Neuronal stem cell (in vitro differentiated cells): ENCODE data around the gene KLK4.

Source experiments
- DNase-seq: peaks from one replicate; pipeline ENCODE4 v3.0.0-alpha.2; 2013; ENCODE audit warnings: low spot score
- H2AFZ ChIP-seq: one replicate; pipeline ENCODE4 v1.6.1; 2013; ENCODE audit warnings: mild to moderate bottlenecking, low read length, inconsistent platforms
- H2AK5ac ChIP-seq: 2 replicates; pipeline ENCODE4 v1.6.1; 2013; ENCODE audit warnings: low read depth, mild to moderate bottlenecking, inconsistent platforms, low read length, moderate library complexity, mixed read lengths
- H2BK120ac ChIP-seq: 2 replicates; pipeline ENCODE4 v1.6.1; 2013; ENCODE audit warnings: low read depth, mild to moderate bottlenecking, inconsistent platforms, low read length, moderate library complexity, mixed read lengths
- H2BK12ac ChIP-seq: one replicate; pipeline ENCODE4 v1.6.1; 2013; ENCODE audit warnings: low read length, inconsistent platforms
- H2BK15ac ChIP-seq: 2 replicates; pipeline ENCODE4 v1.6.1; 2013; ENCODE audit warnings: mild to moderate bottlenecking, low read length, inconsistent platforms, mixed read lengths
- H2BK5ac ChIP-seq: one replicate; pipeline ENCODE4 v1.6.1; 2013; ENCODE audit warnings: inconsistent platforms, mild to moderate bottlenecking, low read length, moderate library complexity
- H3K14ac ChIP-seq: one replicate; pipeline ENCODE4 v1.6.1; 2013; ENCODE audit warnings: low read length, inconsistent platforms
- H3K18ac ChIP-seq: 2 replicates; pipeline ENCODE4 v1.6.1; 2013; ENCODE audit warnings: low read length, inconsistent platforms
- H3K23ac ChIP-seq: 2 replicates; pipeline ENCODE4 v1.6.1; 2013; ENCODE audit warnings: low read depth, mild to moderate bottlenecking, mixed read lengths, low read length, inconsistent platforms; ENCODE audit not compliant: poor library complexity
- H3K27ac ChIP-seq: replicated peaks from 3 replicates; pipeline ENCODE4 v1.5.1; 2013; ENCODE audit warnings: low read length, inconsistent platforms
- H3K27me3 ChIP-seq, 3 experiments: 2 replicates each; pipeline ENCODE4 v1.6.1; 2013; ENCODE audit warnings: low read length in 3 of 3, mild to moderate bottlenecking in 2 of 3, inconsistent platforms in 1 of 3, low read depth in 1 of 3, mixed read lengths in 1 of 3, moderate library complexity in 1 of 3; ENCODE audit not compliant: control insufficient read depth in 3 of 3, insufficient read depth in 3 of 3
- H3K36me3 ChIP-seq, 2 donors: replicated peaks in 1 of 2; 2 replicates each; pipeline ENCODE4 v1.6.1; 2013; ENCODE audit warnings: low read length in 2 of 2; ENCODE audit not compliant: control insufficient read depth in 2 of 2, insufficient read depth in 2 of 2
- H3K4ac ChIP-seq: 2 replicates; pipeline ENCODE4 v1.6.1; 2013; ENCODE audit warnings: inconsistent platforms, mild to moderate bottlenecking, low read length, moderate library complexity
- H3K4me1 ChIP-seq, 2 donors: 1 replicate in 1 of 2; 2 replicates in 1 of 2; pipeline ENCODE4 v1.6.1; 2013; ENCODE audit warnings: low read length in 2 of 2, low read depth in 1 of 2; ENCODE audit not compliant: control insufficient read depth in 2 of 2, insufficient read depth in 1 of 2
- H3K4me2 ChIP-seq: one replicate; pipeline ENCODE4 v1.6.1; 2013; ENCODE audit warnings: mild to moderate bottlenecking, low read length, inconsistent platforms; ENCODE audit not compliant: insufficient read depth, poor library complexity, severe bottlenecking
- H3K4me3 ChIP-seq, 2 donors: 2 replicates each; pipeline ENCODE4 v1.5.1; 2013; ENCODE audit warnings: low read length in 2 of 2, mild to moderate bottlenecking in 2 of 2, inconsistent platforms in 1 of 2, moderate library complexity in 1 of 2
- H3K79me1 ChIP-seq: one replicate; pipeline ENCODE4 v1.6.1; 2013; ENCODE audit warnings: low read depth, mild to moderate bottlenecking, inconsistent platforms, low read length, moderate library complexity
- H3K9ac ChIP-seq: one replicate; pipeline ENCODE4 v1.6.1; 2013; ENCODE audit warnings: mild to moderate bottlenecking, low read depth, low read length, inconsistent platforms; ENCODE audit not compliant: poor library complexity
- H3K9me3 ChIP-seq, 2 donors: replicated peaks in 1 of 2; 2 replicates each; pipeline versions ENCODE3 to v1.6.1; 2013; ENCODE audit warnings: low read length in 2 of 2, mild to moderate bottlenecking in 2 of 2, inconsistent platforms in 1 of 2, low read depth in 1 of 2, mixed read lengths in 1 of 2, moderate library complexity in 1 of 2; ENCODE audit not compliant: control insufficient read depth in 2 of 2, insufficient read depth in 1 of 2
- H4K8ac ChIP-seq: one replicate; pipeline ENCODE4 v1.6.1; 2013; ENCODE audit warnings: low read depth, mild to moderate bottlenecking, inconsistent platforms, low read length, moderate library complexity
- H4K91ac ChIP-seq: one replicate; pipeline ENCODE4 v1.6.1; 2013; ENCODE audit warnings: low read length, low read depth, mild to moderate bottlenecking, inconsistent platforms; ENCODE audit not compliant: poor library complexity
- WGBS, 2 donors: extraction: QIAGEN DNeasy Blood & Tissue Kit; methylation state at CpG; one replicate each; pipeline ENCODE4 v1.1.7; 2013; ENCODE audit warnings: missing lambda C conversion rate in 2 of 2, mixed read lengths in 1 of 2; ENCODE audit not compliant: insufficient read length in 2 of 2, insufficient replicate concordance in 1 of 2; ENCODE audit errors: extremely low coverage in 2 of 2; 5-methylcytosine and 5-hydroxymethylcytosine counted together

KLK4 gene

GRCh38 chr19:50882188-50882587 is 29.0 kb downstream of the KLK4 start:
- no CpG with 5 or more reads among the region's 3 CpGs for WGBS, 2 donors
- no peaks in the 10 kb centered on the region for H3K4me1 ChIP-seq
- no peak overlapping the region for H3K9ac ChIP-seq

GRCh38 chr19:50880241-50880640 is 31.0 kb downstream of the KLK4 start:
- Histone ChIP-seq H3K23ac (no peak overlapping the region), H3K9me3 (no peaks in the 10 kb centered on the region), H4K8ac (no peak overlapping the region), H3K18ac (no peak overlapping the region), H3K79me1 (no peaks in the 10 kb centered on the region), H4K91ac (no peak overlapping the region), H2BK5ac (no peak overlapping the region), H3K36me3 (no peaks in the 10 kb centered on the region), H2AFZ (no peak overlapping the region), H2BK12ac (no peak overlapping the region), H3K9ac (no peak overlapping the region), H2BK120ac (no peak overlapping the region), H3K4me3 (no peak overlapping the region), H3K4ac (no peak overlapping the region), H2BK15ac (no peak overlapping the region), H2AK5ac (no peak overlapping the region), H3K14ac (no peak overlapping the region), H3K27me3 (peaks cover 0 to 46% (median under 1%) of the 10 kb centered on the region in 3 experiments), H3K27ac (no peak overlapping the region), H3K4me1 (no peaks in the 10 kb centered on the region), H3K4me2 (no peak overlapping the region)
- DNase-seq: no peak
- WGBS, 2 donors: no CpG with 5 or more reads among the region's 5 CpGs

More at GRCh38 chr19:50882188-50882587, 29.0 kb downstream of the KLK4 start:
- no peak overlapping the region for H2BK120ac ChIP-seq
- no peaks in the 10 kb centered on the region for H3K79me1 ChIP-seq
- no peak overlapping the region for H2BK5ac ChIP-seq
- no peaks in the 10 kb centered on the region for H3K36me3 ChIP-seq
- H3K27ac ChIP-seq: no peak overlapping the region
- no peak overlapping the region for H2BK15ac ChIP-seq
- H3K23ac ChIP-seq: no peak overlapping the region
- H2BK12ac ChIP-seq: no peak overlapping the region
- H4K91ac ChIP-seq: no peak overlapping the region
- H3K9me3 ChIP-seq: no peaks in the 10 kb centered on the region
- no peak for DNase-seq
- H4K8ac ChIP-seq: no peak overlapping the region
- H2AFZ ChIP-seq: no peak overlapping the region
- no peak overlapping the region for H2AK5ac ChIP-seq
- peaks cover 0 to 34% (median 0%) of the 10 kb centered on the region in 3 experiments for H3K27me3 ChIP-seq
- no peak overlapping the region for H3K4ac ChIP-seq
- no peak overlapping the region for H3K18ac ChIP-seq
- no peak overlapping the region for H3K4me2 ChIP-seq
- H3K14ac ChIP-seq: no peak overlapping the region
- no peak overlapping the region for H3K4me3 ChIP-seq

DNA sequence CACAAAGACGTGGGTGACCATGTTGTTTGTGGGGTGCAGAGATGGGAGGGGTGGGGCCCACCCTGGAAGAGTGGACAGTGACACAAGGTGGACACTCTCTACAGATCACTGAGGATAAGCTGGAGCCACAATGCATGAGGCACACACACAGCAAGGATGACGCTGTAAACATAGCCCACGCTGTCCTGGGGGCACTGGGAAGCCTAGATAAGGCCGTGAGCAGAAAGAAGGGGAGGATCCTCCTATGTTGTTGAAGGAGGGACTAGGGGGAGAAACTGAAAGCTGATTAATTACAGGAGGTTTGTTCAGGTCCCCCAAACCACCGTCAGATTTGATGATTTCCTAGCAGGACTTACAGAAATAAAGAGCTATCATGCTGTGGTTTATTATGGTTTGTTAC is 32.3 kb downstream of the KLK4 start:
- Histone ChIP-seq H3K4me1 (no peaks in the 10 kb centered on the region), H2BK5ac (no peak overlapping the region), H2AK5ac (no peak overlapping the region), H4K91ac (no peak overlapping the region), H3K27ac (no peak overlapping the region), H2BK15ac (no peak overlapping the region), H3K4me2 (no peak overlapping the region), H2AFZ (no peak overlapping the region), H3K23ac (no peak overlapping the region), H3K27me3 (peaks cover 0 to 52% (median 3%) of the 10 kb centered on the region in 3 experiments), H3K9ac (no peak overlapping the region), H4K8ac (no peak overlapping the region), H2BK120ac (no peak overlapping the region), H3K14ac (no peak overlapping the region), H3K4ac (no peak overlapping the region), H3K9me3 (no peaks in the 10 kb centered on the region), H2BK12ac (no peak overlapping the region), H3K36me3 (no peaks in the 10 kb centered on the region), H3K18ac (no peak overlapping the region), H3K79me1 (no peaks in the 10 kb centered on the region), H3K4me3 (no peak overlapping the region)
- WGBS, 2 donors: no CpG with 5 or more reads among the region's 5 CpGs
- DNase-seq: no peak

DNA sequence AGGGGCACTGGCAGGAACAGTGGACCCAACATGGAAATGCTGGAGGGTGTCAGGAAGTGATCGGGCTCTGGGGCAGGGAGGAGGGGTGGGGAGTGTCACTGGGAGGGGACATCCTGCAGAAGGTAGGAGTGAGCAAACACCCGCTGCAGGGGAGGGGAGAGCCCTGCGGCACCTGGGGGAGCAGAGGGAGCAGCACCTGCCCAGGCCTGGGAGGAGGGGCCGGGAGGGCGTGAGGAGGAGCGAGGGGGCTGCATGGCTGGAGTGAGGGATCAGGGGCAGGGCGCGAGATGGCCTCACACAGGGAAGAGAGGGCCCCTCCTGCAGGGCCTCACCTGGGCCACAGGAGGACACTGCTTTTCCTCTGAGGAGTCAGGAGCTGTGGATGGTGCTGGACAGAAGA is 33.9 kb downstream of the KLK4 start:
- Histone ChIP-seq H3K18ac (no peak overlapping the region), H3K14ac (peak overlapping the region; percentile 85), H3K9me3 (no peaks in the 10 kb centered on the region), H2BK5ac (peak overlapping the region; percentile 40), H3K9ac (no peak overlapping the region), H3K4me2 (no peak overlapping the region), H2BK120ac (no peak overlapping the region), H2AK5ac (peak overlapping the region; percentile 39), H3K36me3 (no peaks in the 10 kb centered on the region), H4K8ac (no peak overlapping the region), H3K27ac (no peak overlapping the region), H3K79me1 (no peaks in the 10 kb centered on the region), H3K23ac (no peak overlapping the region), H4K91ac (no peak overlapping the region), H3K4me1 (no peaks in the 10 kb centered on the region), H2AFZ (no peak overlapping the region), H2BK12ac (no peak overlapping the region), H3K4me3 (no peak overlapping the region), H3K27me3 (peaks cover 0 to 59% (median 3%) of the 10 kb centered on the region in 3 experiments), H3K4ac (no peak overlapping the region), H2BK15ac (no peak overlapping the region)
- no peak for DNase-seq
- WGBS, 2 donors: no CpG with 5 or more reads among the region's 8 CpGs
